ENCODE measurements around the gene DLGAP4.

Gene DLGAP4

GRCh38 chr20:36269507-36269906 is 36.6 kb upstream of the DLGAP4 start:
- no peak overlapping the region for H3K4me3 ChIP-seq (ENCODE audit: low read depth, low read length)
- no peaks in the 10 kb centered on the region for H3K27me3 ChIP-seq (ENCODE audit: control insufficient read depth, insufficient read depth, low read length)
- no peaks in the 10 kb centered on the region for H3K9me3 ChIP-seq (ENCODE audit: control insufficient read depth, insufficient read depth, low read length)
- H3K9ac ChIP-seq (ENCODE audit: low read depth, low read length): no peak overlapping the region
- H3K27ac ChIP-seq (ENCODE audit: low read depth, low read length): no peak overlapping the region
- H3K4me1 ChIP-seq (ENCODE audit: control insufficient read depth, insufficient read depth, low read length): 0 out of 2 replicates have a peak, but pooled peaks cover 4% of the 10 kb centered on the region
- H3K36me3 ChIP-seq (ENCODE audit: control insufficient read depth, insufficient read depth, low read length): no peaks in the 10 kb centered on the region

GRCh38 chr20:36270744-36271638 is 35.1 kb upstream of the DLGAP4 start:
- Histone ChIP-seq H3K36me3 (ENCODE audit: control insufficient read depth, insufficient read depth, low read length) (no peaks in the 10 kb centered on the region), H3K27me3 (ENCODE audit: control insufficient read depth, insufficient read depth, low read length) (no peaks in the 10 kb centered on the region), H3K9ac (ENCODE audit: low read depth, low read length) (no peak overlapping the region), H3K27ac (ENCODE audit: low read depth, low read length) (no peak overlapping the region), H3K9me3 (ENCODE audit: control insufficient read depth, insufficient read depth, low read length) (no peaks in the 10 kb centered on the region), H3K4me3 (ENCODE audit: low read depth, low read length) (no peak overlapping the region), H3K4me1 (ENCODE audit: control insufficient read depth, insufficient read depth, low read length) (0 out of 2 replicates have a peak, but pooled peaks cover 4% of the 10 kb centered on the region)

- no peak overlapping the region for H3K9ac ChIP-seq (ENCODE audit: low read depth, low read length)
- H3K9me3 ChIP-seq (ENCODE audit: control insufficient read depth, insufficient read depth, low read length): no peaks in the 10 kb centered on the region
- no peak overlapping the region for H3K4me3 ChIP-seq (ENCODE audit: low read depth, low read length)
- H3K4me1 ChIP-seq (ENCODE audit: control insufficient read depth, insufficient read depth, low read length): 0 out of 2 replicates have a peak, but pooled peaks cover 4% of the 10 kb centered on the region
- H3K27me3 ChIP-seq (ENCODE audit: control insufficient read depth, insufficient read depth, low read length): no peaks in the 10 kb centered on the region
- H3K36me3 ChIP-seq (ENCODE audit: control insufficient read depth, insufficient read depth, low read length): no peaks in the 10 kb centered on the region
- H3K27ac ChIP-seq (ENCODE audit: low read depth, low read length): no peak overlapping the region
These were observed 34.2 kb upstream of the DLGAP4 start for GRCh38 chr20:36271639-36272546.

- Histone ChIP-seq H3K4me3 (ENCODE audit: low read depth, low read length) (no peak overlapping the region), H3K9me3 (ENCODE audit: control insufficient read depth, insufficient read depth, low read length) (no peaks in the 10 kb centered on the region), H3K27me3 (ENCODE audit: control insufficient read depth, insufficient read depth, low read length) (no peaks in the 10 kb centered on the region), H3K9ac (ENCODE audit: low read depth, low read length) (no peak overlapping the region), H3K27ac (ENCODE audit: low read depth, low read length) (no peak overlapping the region), H3K4me1 (ENCODE audit: control insufficient read depth, insufficient read depth, low read length) (0 out of 2 replicates have a peak, but pooled peaks cover 4% of the 10 kb centered on the region), H3K36me3 (ENCODE audit: control insufficient read depth, insufficient read depth, low read length) (no peaks in the 10 kb centered on the region)
These were observed 33.5 kb upstream of the DLGAP4 start for GRCh38 chr20:36272547-36273220.

GRCh38 chr20:36273414-36274180 is 32.5 kb upstream of the DLGAP4 start:
- no peak overlapping the region for H3K27ac ChIP-seq (ENCODE audit: low read depth, low read length)
- H3K27me3 ChIP-seq (ENCODE audit: control insufficient read depth, insufficient read depth, low read length): no peaks in the 10 kb centered on the region
- no peaks in the 10 kb centered on the region for H3K9me3 ChIP-seq (ENCODE audit: control insufficient read depth, insufficient read depth, low read length)
- H3K4me1 ChIP-seq (ENCODE audit: control insufficient read depth, insufficient read depth, low read length): 0 out of 2 replicates have a peak, but pooled peaks cover 2% of the 10 kb centered on the region
- H3K4me3 ChIP-seq (ENCODE audit: low read depth, low read length): no peak overlapping the region
- no peak overlapping the region for H3K9ac ChIP-seq (ENCODE audit: low read depth, low read length)
- H3K36me3 ChIP-seq (ENCODE audit: control insufficient read depth, insufficient read depth, low read length): no peaks in the 10 kb centered on the region

GRCh38 chr20:36274181-36274841 is 31.8 kb upstream of the DLGAP4 start:
- no peaks in the 10 kb centered on the region for H3K36me3 ChIP-seq (ENCODE audit: control insufficient read depth, insufficient read depth, low read length)
- H3K27ac ChIP-seq (ENCODE audit: low read depth, low read length): no peak overlapping the region
- no peaks in the 10 kb centered on the region for H3K9me3 ChIP-seq (ENCODE audit: control insufficient read depth, insufficient read depth, low read length)
- H3K4me1 ChIP-seq (ENCODE audit: control insufficient read depth, insufficient read depth, low read length): no peaks in the 10 kb centered on the region
- no peak overlapping the region for H3K9ac ChIP-seq (ENCODE audit: low read depth, low read length)
- H3K27me3 ChIP-seq (ENCODE audit: control insufficient read depth, insufficient read depth, low read length): no peaks in the 10 kb centered on the region
- no peak overlapping the region for H3K4me3 ChIP-seq (ENCODE audit: low read depth, low read length)

GRCh38 chr20:36275011-36275410 is 31.1 kb upstream of the DLGAP4 start:
- no peaks in the 10 kb centered on the region for H3K27me3 ChIP-seq (ENCODE audit: control insufficient read depth, insufficient read depth, low read length)
- H3K9me3 ChIP-seq (ENCODE audit: control insufficient read depth, insufficient read depth, low read length): no peaks in the 10 kb centered on the region
- no peaks in the 10 kb centered on the region for H3K36me3 ChIP-seq (ENCODE audit: control insufficient read depth, insufficient read depth, low read length)
- no peak overlapping the region for H3K27ac ChIP-seq (ENCODE audit: low read depth, low read length)
- no peak overlapping the region for H3K4me3 ChIP-seq (ENCODE audit: low read depth, low read length)
- H3K9ac ChIP-seq (ENCODE audit: low read depth, low read length): no peak overlapping the region
- H3K4me1 ChIP-seq (ENCODE audit: control insufficient read depth, insufficient read depth, low read length): no peaks in the 10 kb centered on the region

GRCh38 chr20:36275441-36276189 is 30.5 kb upstream of the DLGAP4 start:
- Histone ChIP-seq H3K4me3 (ENCODE audit: low read depth, low read length) (no peak overlapping the region), H3K9ac (ENCODE audit: low read depth, low read length) (no peak overlapping the region), H3K36me3 (ENCODE audit: control insufficient read depth, insufficient read depth, low read length) (no peaks in the 10 kb centered on the region), H3K27me3 (ENCODE audit: control insufficient read depth, insufficient read depth, low read length) (no peaks in the 10 kb centered on the region), H3K27ac (ENCODE audit: low read depth, low read length) (no peak overlapping the region), H3K9me3 (ENCODE audit: control insufficient read depth, insufficient read depth, low read length) (no peaks in the 10 kb centered on the region), H3K4me1 (ENCODE audit: control insufficient read depth, insufficient read depth, low read length) (no peaks in the 10 kb centered on the region)

GRCh38 chr20:36277546-36277945 is 28.6 kb upstream of the DLGAP4 start:
- Histone ChIP-seq H3K27me3 (ENCODE audit: control insufficient read depth, insufficient read depth, low read length) (no peaks in the 10 kb centered on the region), H3K36me3 (ENCODE audit: control insufficient read depth, insufficient read depth, low read length) (no peaks in the 10 kb centered on the region), H3K4me3 (ENCODE audit: low read depth, low read length) (no peak overlapping the region), H3K27ac (ENCODE audit: low read depth, low read length) (no peak overlapping the region), H3K4me1 (ENCODE audit: control insufficient read depth, insufficient read depth, low read length) (no peaks in the 10 kb centered on the region), H3K9ac (ENCODE audit: low read depth, low read length) (no peak overlapping the region), H3K9me3 (ENCODE audit: control insufficient read depth, insufficient read depth, low read length) (no peaks in the 10 kb centered on the region)

All from HUES48 (cell line).